ENCODE results near the gene RTN1. TPM values are rescaled to one million over a fixed set of nuclear protein-coding genes. Genes with fewer than 3 reads are reported as not detected.

Gene RTN1, protein sequence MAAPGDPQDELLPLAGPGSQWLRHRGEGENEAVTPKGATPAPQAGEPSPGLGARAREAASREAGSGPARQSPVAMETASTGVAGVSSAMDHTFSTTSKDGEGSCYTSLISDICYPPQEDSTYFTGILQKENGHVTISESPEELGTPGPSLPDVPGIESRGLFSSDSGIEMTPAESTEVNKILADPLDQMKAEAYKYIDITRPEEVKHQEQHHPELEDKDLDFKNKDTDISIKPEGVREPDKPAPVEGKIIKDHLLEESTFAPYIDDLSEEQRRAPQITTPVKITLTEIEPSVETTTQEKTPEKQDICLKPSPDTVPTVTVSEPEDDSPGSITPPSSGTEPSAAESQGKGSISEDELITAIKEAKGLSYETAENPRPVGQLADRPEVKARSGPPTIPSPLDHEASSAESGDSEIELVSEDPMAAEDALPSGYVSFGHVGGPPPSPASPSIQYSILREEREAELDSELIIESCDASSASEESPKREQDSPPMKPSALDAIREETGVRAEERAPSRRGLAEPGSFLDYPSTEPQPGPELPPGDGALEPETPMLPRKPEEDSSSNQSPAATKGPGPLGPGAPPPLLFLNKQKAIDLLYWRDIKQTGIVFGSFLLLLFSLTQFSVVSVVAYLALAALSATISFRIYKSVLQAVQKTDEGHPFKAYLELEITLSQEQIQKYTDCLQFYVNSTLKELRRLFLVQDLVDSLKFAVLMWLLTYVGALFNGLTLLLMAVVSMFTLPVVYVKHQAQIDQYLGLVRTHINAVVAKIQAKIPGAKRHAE
- total RNA-seq (under 1 TPM in 1 of 2 experiments, not detected in 1; 0.14 TPM), total RNA-seq (0 to 4.2 (median 0.05) reads per million in 172 experiments)
- 8.3 TPM for polyA plus RNA-seq (2013, experiment 1 of 2)
- 4.4 TPM for polyA plus RNA-seq (2013, experiment 2 of 2)

DNA sequence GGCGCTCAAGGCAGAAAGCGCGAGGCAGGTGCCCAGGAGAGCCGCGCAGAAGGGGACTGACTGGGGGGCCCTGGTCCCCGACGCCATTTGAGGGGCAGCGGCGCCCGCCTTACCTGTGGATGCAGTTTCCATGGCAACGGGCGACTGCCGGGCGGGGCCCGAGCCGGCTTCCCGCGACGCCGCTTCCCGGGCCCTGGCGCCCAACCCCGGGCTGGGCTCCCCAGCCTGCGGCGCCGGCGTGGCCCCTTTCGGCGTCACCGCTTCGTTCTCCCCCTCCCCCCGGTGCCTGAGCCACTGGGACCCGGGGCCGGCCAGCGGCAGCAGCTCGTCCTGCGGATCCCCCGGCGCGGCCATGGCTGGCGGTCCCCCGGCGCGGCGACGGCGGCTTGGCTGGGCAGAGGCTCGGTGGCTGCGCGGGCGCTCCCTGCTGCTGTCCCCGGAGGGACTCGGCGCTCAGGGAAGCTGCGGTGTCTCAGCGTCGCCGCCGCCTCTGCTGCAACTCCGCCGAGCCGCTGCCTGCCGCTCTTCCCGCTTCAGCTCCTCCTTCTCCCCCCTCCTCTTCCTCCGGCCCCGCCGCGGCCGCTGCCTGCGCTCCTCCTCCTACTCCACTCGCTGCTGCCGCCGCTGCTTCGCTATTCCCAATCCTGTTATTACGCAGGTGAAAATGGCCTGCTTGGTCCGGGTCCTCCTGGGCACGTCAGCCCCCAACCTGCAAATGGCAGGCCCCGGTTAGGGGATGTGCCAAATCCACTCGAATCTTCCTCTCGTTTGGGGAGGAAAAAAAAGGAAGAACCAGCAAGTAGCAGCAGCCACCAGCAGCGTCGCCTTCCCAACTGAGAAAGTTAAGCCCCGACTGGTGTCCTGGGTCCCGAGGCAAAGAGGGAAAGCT, at the start of gene RTN1:
TSS of gene RTN1 (minus strand) at position 500 of the 889 bp plus-strand sequence. CDS start at position 354, 146 bp downstream.
- Histone ChIP-seq H3K4me1 (ENCODE audit: insufficient read depth, low read length) (peaks cover 16% of the 10 kb centered on the region), H3K27me3 (ENCODE audit: control insufficient read depth in 1 of 2, insufficient read depth in 2 of 2, low read length in 2 of 2) (peaks cover 23 to 54% of the 10 kb centered on the region in 2 experiments), H3K36me3 (ENCODE audit: insufficient read depth, low read length) (no peaks in the 10 kb centered on the region), H3K9me3 (ENCODE audit: control insufficient read depth in 1 of 2, insufficient read depth in 1 of 2, low read length in 2 of 2) (peaks cover 0 to 14% of the 10 kb centered on the region in 2 experiments), H3K4me3 (ENCODE audit: low read length) (peak within 1 kb of the TSS; percentile 39), H3K27ac (ENCODE audit: low read depth in 1 of 2, low read length in 2 of 2) (no peak within 1 kb of the TSS)
- Mint-ChIP-seq H3K27me3 (peaks cover 75% of the 10 kb centered on the region), H3K9me3 (peaks cover 1% of the 10 kb centered on the region), H3K4me3 (peak within 1 kb of the TSS; percentile 65), H3K27ac (no peak within 1 kb of the TSS), H3K4me1 (ENCODE audit: low read depth) (no peaks in the 10 kb centered on the region), H3K36me3 (ENCODE audit: low read depth) (no peaks in the 10 kb centered on the region)
- POLR2A ChIA-PET: no interaction called here
- DNase-seq: peak in 4 of 14 experiments; percentile 1 to 46 (median 22)
- CTCF ChIA-PET: no interaction called here
- ATAC-seq (ENCODE audit: poor library complexity): no peak
- TF ChIP-seq, protein P1, sequence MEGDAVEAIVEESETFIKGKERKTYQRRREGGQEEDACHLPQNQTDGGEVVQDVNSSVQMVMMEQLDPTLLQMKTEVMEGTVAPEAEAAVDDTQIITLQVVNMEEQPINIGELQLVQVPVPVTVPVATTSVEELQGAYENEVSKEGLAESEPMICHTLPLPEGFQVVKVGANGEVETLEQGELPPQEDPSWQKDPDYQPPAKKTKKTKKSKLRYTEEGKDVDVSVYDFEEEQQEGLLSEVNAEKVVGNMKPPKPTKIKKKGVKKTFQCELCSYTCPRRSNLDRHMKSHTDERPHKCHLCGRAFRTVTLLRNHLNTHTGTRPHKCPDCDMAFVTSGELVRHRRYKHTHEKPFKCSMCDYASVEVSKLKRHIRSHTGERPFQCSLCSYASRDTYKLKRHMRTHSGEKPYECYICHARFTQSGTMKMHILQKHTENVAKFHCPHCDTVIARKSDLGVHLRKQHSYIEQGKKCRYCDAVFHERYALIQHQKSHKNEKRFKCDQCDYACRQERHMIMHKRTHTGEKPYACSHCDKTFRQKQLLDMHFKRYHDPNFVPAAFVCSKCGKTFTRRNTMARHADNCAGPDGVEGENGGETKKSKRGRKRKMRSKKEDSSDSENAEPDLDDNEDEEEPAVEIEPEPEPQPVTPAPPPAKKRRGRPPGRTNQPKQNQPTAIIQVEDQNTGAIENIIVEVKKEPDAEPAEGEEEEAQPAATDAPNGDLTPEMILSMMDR (IDR thresholded peaks at IDR 0.05): no peak
- intact Hi-C loops (cut with DNase I, micrococcal nuclease): no loop called here

DNA sequence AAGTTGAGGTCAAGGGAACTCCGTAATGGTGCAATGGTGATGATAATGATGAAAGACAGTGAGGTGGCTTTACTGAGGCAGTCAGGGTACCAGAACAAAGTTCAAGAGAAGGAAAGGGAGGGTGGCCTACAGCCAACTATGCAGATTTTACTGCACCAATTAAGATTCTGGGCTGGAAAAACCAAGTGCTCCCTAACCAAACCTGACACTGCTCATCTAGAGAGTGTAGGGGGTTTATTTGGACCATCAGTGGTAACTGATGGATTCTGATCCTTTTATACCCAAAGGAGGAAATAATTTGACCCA, 49.8 kb upstream of the RTN1 start:
- Mint-ChIP-seq H3K36me3 (ENCODE audit: low read depth) (no peaks in the 10 kb centered on the region), H3K4me1 (ENCODE audit: low read depth) (peaks cover 8% of the 10 kb centered on the region), H3K4me3 (peak overlapping the region; percentile 61), H3K9me3 (no peaks in the 10 kb centered on the region), H3K27me3 (peaks cover 74% of the 10 kb centered on the region), H3K27ac (no peak overlapping the region)
- Histone ChIP-seq H3K4me3 (ENCODE audit: low read length) (no peak overlapping the region), H3K27ac (ENCODE audit: low read depth in 1 of 2, low read length in 2 of 2) (no peak overlapping the region), H3K9me3 (ENCODE audit: control insufficient read depth in 1 of 2, insufficient read depth in 1 of 2, low read length in 2 of 2) (no peaks in the 10 kb centered on the region), H3K27me3 (ENCODE audit: control insufficient read depth in 1 of 2, insufficient read depth in 2 of 2, low read length in 2 of 2) (peaks cover 7 to 40% of the 10 kb centered on the region in 2 experiments), H3K4me1 (ENCODE audit: insufficient read depth, low read length) (peaks cover 12% of the 10 kb centered on the region), H3K36me3 (ENCODE audit: insufficient read depth, low read length) (no peaks in the 10 kb centered on the region)
- ATAC-seq (ENCODE audit: poor library complexity) (no peak), DNase-seq (no peak)
- TF ChIP-seq, protein P1 (IDR thresholded peaks at IDR 0.05): no peak
- ChIA-PET CTCF (no interaction called here), POLR2A (no interaction called here)
- intact Hi-C loops (cut with DNase I, micrococcal nuclease): no loop called here
